HepG2 (cell line): ENCODE results near the gene HLA-DOA. TPM values are rescaled to one million over a fixed set of nuclear protein-coding genes. Genes with fewer than 3 reads are reported as not detected.
A peak's percentile ranks its signal among the peaks of the same experiment; 100 is the strongest.

ENCODE experiments used
- ARNTL ChIP-seq: sonication (generic); formaldehyde crosslinking; IDR thresholded peaks from 2 replicates; pipeline ENCODE4 v1.4.0; 2020; ENCODE audit warnings: mild to moderate bottlenecking, missing genetic modification reagents
- DDIT3 ChIP-seq: sonication (generic); formaldehyde crosslinking; IDR thresholded peaks from 2 replicates; pipeline ENCODE4 v1.4.0; 2020; ENCODE audit warnings: mild to moderate bottlenecking, missing genetic modification reagents
- GRHL1 ChIP-seq: sonication (generic); formaldehyde crosslinking; conservative IDR thresholded peaks from 2 replicates; pipeline ENCODE4 v1.8.0; 2022; ENCODE audit warnings: missing genetic modification reagents
- KAT7 ChIP-seq: IDR thresholded peaks from 2 replicates; pipeline ENCODE4 v1.6.1; 2018; ENCODE audit warnings: borderline replicate concordance, missing compliant biosample characterization
- KDM5B ChIP-seq: sonication (generic); formaldehyde crosslinking; IDR thresholded peaks from 2 replicates; pipeline ENCODE4 v1.4.0; 2020; ENCODE audit warnings: missing genetic modification reagents, mild to moderate bottlenecking, borderline replicate concordance
- NAIF1 ChIP-seq: sonication (generic); formaldehyde crosslinking; IDR thresholded peaks from 2 replicates; pipeline ENCODE4 v1.5.0; 2020; ENCODE audit warnings: mild to moderate bottlenecking, missing genetic modification reagents, borderline replicate concordance
- NBN ChIP-seq: fragments of 450-650 bp; conservative IDR thresholded peaks from 2 replicates; pipeline ENCODE4 v1.6.1; 2017
- POLR2G ChIP-seq: fragments of 200-400 bp; formaldehyde crosslinking; IDR thresholded peaks from 2 replicates; pipeline ENCODE4 v1.6.1; 2018; ENCODE audit warnings: mild to moderate bottlenecking, low read depth, low read length, moderate library complexity
- RAD51 ChIP-seq: fragments of 450-650 bp; IDR thresholded peaks from 2 replicates; pipeline ENCODE4 v1.6.1; 2016; ENCODE audit warnings: borderline replicate concordance
- REPIN1 ChIP-seq: sonication (generic); formaldehyde crosslinking; IDR thresholded peaks from 2 replicates; pipeline ENCODE4 v1.8.0; 2022; ENCODE audit warnings: missing genetic modification reagents, low read depth, mild to moderate bottlenecking, borderline replicate concordance
- RFX1 ChIP-seq: fragments of 450-650 bp; IDR thresholded peaks from 2 replicates; pipeline ENCODE4 v1.6.1; 2017
- RORA ChIP-seq: sonication (generic); formaldehyde crosslinking; IDR thresholded peaks from 2 replicates; pipeline ENCODE4 v1.5.0; 2020; ENCODE audit warnings: mild to moderate bottlenecking, missing genetic modification reagents, moderate library complexity
- SALL2 ChIP-seq: sonication (generic); formaldehyde crosslinking; IDR thresholded peaks from 2 replicates; pipeline ENCODE4 v1.8.1; 2023; ENCODE audit warnings: mild to moderate bottlenecking, missing genetic modification reagents, inconsistent platforms
- SKI ChIP-seq: fragments of 450-650 bp; IDR thresholded peaks from one replicate; pipeline ENCODE4 v1.6.1; 2018; ENCODE audit warnings: mild to moderate bottlenecking; ENCODE audit not compliant: partially characterized antibody
- SKIL ChIP-seq: sonication (generic); formaldehyde crosslinking; IDR thresholded peaks from 2 replicates; pipeline ENCODE4 v1.8.0; 2022; ENCODE audit warnings: missing genetic modification reagents, mild to moderate bottlenecking, moderate library complexity, borderline replicate concordance
- U2AF1 ChIP-seq: fragments of 200-400 bp; formaldehyde crosslinking; optimal IDR thresholded peaks from 2 replicates; pipeline ENCODE3; 2017; ENCODE audit warnings: mild to moderate bottlenecking, low read depth, low read length
- ZBTB2 ChIP-seq: sonication (generic); formaldehyde crosslinking; IDR thresholded peaks from 2 replicates; pipeline ENCODE4 v1.8.0; 2022; ENCODE audit warnings: low read depth, missing genetic modification reagents
- ZBTB3 ChIP-seq: sonication (generic); formaldehyde crosslinking; IDR thresholded peaks from 2 replicates; pipeline ENCODE4 v1.4.0; 2020; ENCODE audit warnings: low read depth, mild to moderate bottlenecking, moderate library complexity, missing genetic modification reagents, borderline replicate concordance
- ZNF280B ChIP-seq: sonication (generic); formaldehyde crosslinking; IDR thresholded peaks from 2 replicates; pipeline ENCODE4 v1.5.0; 2020; ENCODE audit warnings: missing genetic modification reagents, mild to moderate bottlenecking, borderline replicate concordance
- ZNF33B ChIP-seq: sonication (generic); formaldehyde crosslinking; IDR thresholded peaks from 2 replicates; pipeline ENCODE4 v1.5.1; 2020; ENCODE audit warnings: mild to moderate bottlenecking, missing genetic modification reagents
- ZNF432 ChIP-seq: sonication (generic); formaldehyde crosslinking; IDR thresholded peaks from 2 replicates; pipeline ENCODE4 v1.5.0; 2020; ENCODE audit warnings: missing genetic modification reagents, mild to moderate bottlenecking, borderline replicate concordance
- ZNF878 ChIP-seq: sonication (generic); formaldehyde crosslinking; IDR thresholded peaks from 2 replicates; pipeline ENCODE4 v1.8.1; 2023; ENCODE audit warnings: mild to moderate bottlenecking, missing genetic modification reagents, moderate library complexity
- polyA plus RNA-seq, 8 experiments: library from polyadenylated mRNA; depleted of rRNA in 3 of 8; stranded (reverse) in 7 of 8; unstranded in 1 of 8; fragments of >200 nt; fragmentation: Illumina TruSeq in 4 of 8; extraction: Trizol in 4 of 8; gene quantifications; 2 replicates each; pipeline versions ENCODE4 v1.2.1 to v1.2.3, GENCODE V29; 2011 to 2016; ENCODE audit warnings: low read depth in 4 of 8, missing spikeins in 1 of 8, mixed read lengths in 1 of 8; ENCODE audit not compliant: insufficient read depth in 1 of 8
- total RNA-seq, 5 experiments: library from RNA; depleted of rRNA; stranded (reverse); fragments of >200 nt; fragmentation: Illumina TruSeq; extraction: Trizol; gene quantifications; 2 replicates each; pipeline ENCODE4 v1.2.3, GENCODE V29; 2016; ENCODE audit warnings: low read depth in 1 of 5

The HLA-DOA gene
- total and polyA plus RNA-seq, 2 of the 13 experiments (the other 11 are each of a cell fraction or from before 2014, with no cell fraction given): 0.03 to 0.09 TPM

- TF ChIP-seq SKIL: peak; percentile 51; the same call in 1 of the 2 replicates
- peak; percentile 95 for TF ChIP-seq NAIF1
- TF ChIP-seq SALL2: peak; percentile 88
- TF ChIP-seq ZBTB2 (CRISPR knock-in tag): peak; percentile 90
- TF ChIP-seq REPIN1: peak; percentile 96
- TF ChIP-seq ZNF280B (CRISPR knock-in tag): peak; percentile 99
- no peak; the same call in 1 of the 2 replicates for TF ChIP-seq ZNF878 (CRISPR knock-in tag)
- 0 out of 2 replicates have a peak, but pooled peaks have one; percentile 28 for TF ChIP-seq KAT7 (CRISPR knock-in tag)
- TF ChIP-seq SKI: peak; percentile 61
- peak; percentile 98 for TF ChIP-seq KDM5B (CRISPR knock-in tag)
- TF ChIP-seq RAD51: peak; percentile 71
- TF ChIP-seq U2AF1: peak; percentile 69
- TF ChIP-seq GRHL1 (CRISPR knock-in tag): no peak
- TF ChIP-seq ZNF432 (CRISPR knock-in tag): no peak
- no peak for TF ChIP-seq DDIT3 (CRISPR knock-in tag)
- TF ChIP-seq POLR2G: peak; percentile 87
- no peak for TF ChIP-seq RORA (CRISPR knock-in tag)
- TF ChIP-seq ZBTB3: peak; percentile 87; the same call in 1 of the 2 replicates
- TF ChIP-seq ARNTL: peak; percentile 68; the same call in 1 of the 2 replicates
- no peak for TF ChIP-seq RFX1
- no peak for TF ChIP-seq NBN
- peak; percentile 73; the same call in 1 of the 2 replicates for TF ChIP-seq ZNF33B (CRISPR knock-in tag)
These were observed 41.1 kb downstream of the HLA-DOA start, which contains the start of gene BRD2 (continued) for GRCh38 chr6:32968093-32968866.
